Stimulated activated CD8-positive, alpha-beta memory T cell treated with anti-CD3 and anti-CD28 coated beads, Interleukin-7, amount 100 ng/mL, for 24 hours (primary cell): ENCODE measurements around the gene CMKLR1.

ENCODE experiments used
- DNase-seq: peaks from one replicate; pipeline ENCODE4 v3.0.0-alpha.2; 2020; ENCODE audit warnings: low read depth

CMKLR1 gene

DNA sequence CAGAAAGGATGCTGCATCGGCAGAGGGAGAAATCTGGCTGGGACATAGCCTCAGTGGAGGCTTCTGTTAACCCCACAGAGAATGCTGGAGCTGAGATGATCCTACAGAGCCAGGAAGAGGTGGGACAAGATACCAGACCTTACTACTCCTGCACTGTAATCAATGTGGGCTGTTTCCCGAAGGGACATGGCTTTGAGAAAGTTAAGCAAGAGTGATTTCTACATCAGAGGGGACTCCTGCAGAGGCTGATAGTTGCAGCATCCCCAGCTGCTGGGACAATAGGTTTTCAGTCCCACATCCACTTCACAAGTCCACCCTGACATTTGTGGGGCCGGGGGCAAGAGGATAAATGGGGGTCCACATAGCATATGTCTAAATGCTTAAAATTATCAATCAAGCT lies 22.5 kb upstream of the CMKLR1 start:
- no peak for DNase-seq

DNA sequence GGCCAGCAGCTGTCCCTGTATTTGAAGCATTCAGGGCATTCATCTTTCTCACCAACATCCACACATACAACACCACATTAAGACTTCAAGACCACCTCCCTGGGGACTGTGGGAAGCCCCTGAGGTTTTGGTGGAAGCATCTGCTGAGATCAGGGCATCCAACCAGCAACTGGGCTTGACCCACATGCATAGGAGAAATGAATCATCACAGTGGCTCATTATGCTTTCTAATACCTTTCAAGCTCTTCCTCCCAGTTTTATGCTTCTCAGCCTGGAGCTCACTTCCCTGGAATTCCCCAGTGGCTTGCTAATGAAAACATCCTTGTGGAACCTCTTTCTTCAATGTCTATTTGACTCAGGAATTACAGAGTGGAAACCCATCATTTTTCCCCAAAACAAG lies 21.4 kb upstream of the CMKLR1 start:
- no peak for DNase-seq

DNA sequence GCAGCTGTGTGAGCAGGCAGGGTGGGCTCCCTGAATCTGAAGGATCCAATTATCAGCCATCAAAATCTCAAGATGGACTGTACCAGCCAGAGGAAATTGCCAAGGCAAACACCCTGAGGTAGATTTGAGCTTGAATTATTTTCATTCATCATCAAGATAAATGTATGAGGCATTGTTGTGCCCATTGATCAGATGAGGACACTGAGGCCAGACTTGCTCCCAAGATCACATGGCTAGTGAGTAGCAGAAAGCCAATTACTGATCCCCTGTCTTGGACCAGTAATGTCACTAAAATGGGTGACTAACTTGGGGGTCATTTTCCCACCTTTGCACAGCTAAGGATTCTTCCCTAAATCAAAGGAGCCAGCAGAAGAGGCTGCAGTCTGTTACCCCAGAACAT lies 20.9 kb upstream of the CMKLR1 start:
- no peak for DNase-seq

DNA sequence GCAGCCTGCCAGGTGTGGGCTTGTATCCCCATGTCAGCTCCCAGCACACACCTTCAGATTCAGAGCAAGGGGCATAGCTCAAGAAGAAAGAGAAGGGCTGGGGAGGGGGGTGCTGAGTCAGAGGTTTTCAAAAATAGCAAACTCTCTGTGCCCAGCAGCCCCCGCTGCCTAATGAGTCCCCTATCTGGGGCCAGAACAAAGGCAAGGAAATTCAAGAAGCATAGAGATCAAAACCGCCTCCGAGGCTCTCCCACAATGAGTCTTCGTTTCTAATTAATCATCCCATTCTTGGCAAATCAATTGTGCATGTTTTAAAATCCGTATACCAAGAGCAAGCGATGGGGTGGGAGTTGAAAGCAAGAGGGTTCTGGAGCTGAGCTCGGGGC lies 19.5 kb upstream of the CMKLR1 start:
- no peak for DNase-seq

DNA sequence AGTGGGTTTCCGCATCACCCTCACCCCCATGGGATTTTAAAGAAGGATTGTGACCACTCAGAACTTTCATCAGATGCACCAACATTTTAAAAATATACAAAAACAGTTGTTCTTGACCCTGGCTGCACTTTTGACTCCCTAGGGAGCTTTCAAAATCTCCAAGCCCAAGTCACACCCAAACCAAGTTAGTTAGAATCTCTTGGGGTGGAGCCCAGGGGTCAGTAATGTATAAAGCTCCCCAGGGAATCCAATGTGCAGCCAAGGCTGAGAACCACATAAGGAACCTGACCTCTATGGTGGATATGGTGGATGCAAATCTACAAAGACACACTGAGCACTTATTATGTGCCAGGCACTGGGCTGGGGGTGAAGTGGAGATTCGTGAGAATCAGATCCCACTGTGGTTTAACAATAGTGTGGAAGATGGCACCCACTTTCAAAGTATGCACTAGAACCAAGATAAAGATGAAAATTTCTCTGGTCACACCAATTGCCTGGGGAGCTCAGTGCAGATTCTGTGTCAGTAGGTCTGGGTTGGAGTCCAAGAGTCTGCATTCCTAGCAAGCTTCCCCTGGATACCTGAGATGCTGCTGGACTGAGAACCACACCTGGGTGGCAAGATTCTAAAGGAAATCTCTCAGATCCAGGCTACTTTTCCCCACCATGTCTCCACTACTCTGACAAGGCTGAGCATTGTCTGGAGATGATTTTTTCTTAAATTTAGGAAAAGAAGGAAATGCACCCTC lies 18.9 kb upstream of the CMKLR1 start:
- no peak for DNase-seq

DNA sequence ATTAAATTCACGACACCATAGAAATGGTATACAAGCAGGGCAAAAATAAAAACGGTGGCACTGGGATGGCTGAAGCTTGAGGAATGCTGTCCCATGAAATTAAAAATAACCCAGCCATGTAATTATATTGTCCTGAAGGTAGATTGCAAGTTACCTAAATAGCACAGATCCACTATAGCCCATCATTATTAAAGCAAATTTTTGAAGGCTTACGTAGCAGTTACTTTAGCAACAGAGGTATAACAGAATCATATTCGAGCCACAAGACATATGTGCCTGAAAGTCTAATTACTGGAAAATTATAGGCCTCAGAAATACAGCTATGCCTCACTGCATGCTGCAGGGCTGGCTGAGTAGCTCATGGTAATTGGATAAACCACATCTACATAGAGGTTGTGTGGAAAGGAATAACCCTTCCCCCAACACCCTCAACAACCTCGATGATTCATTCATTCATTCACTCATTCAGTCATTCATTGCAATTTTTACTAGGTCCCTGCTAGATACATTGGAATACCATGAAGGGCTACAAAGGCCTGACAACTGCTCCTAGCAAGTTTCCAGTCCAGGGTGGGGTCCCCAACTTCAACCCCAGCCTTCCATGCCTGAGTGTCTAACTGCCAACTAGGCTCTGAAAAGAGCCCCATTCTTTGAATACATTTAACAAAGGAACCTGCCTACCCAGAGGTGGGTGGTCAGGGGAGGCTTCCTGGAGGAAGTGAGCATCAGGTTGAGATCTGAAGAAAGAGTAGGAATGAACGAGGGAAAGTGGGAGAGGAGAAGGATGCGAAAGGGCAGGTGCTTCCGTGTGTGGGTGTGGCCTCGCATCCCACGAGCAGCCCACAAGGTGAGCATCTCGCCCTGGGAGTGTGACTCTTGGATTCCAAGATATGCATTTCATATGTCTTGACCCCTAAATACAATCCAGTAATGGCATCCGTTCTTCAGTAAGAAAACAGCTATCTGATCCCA lies 18.0 kb upstream of the CMKLR1 start:
- DNase-seq = no peak

DNA sequence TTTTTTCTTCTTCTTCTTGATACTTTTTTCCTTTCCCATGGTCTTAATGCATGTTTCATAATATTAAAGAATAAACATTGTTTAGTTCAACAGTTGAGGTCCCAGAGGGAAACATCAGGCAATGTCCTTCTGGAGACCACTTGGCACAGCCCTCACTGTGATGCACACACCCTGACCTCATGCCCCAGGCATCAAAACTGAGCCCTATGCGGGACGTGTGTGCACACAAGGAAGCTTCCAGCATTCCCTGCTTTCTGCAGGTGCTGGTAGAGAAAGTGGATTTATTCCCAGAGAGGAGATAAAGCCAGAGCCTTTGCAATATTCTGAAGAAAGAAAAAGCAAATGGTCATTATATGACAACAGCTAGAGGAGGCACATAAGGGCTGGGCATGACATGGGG lies 16.0 kb upstream of the CMKLR1 start:
- no peak for DNase-seq

DNA sequence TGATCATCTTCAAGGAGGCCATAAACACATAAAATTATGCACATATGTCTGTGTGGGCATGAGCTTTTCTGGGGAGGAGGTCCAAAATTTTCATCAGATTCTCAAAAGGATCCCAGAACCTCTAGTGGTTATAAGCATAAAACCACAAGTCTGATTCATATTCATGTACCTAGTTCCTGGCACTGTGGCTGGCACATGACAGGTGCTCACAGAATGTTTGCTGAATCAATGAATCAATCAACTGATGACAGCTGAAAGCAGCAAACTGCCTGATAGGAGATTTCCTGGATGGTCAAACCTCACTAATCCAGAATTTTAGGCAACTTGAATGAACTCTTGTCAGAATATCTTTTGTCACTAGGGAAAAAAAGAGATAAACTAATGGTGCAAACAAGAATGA lies 13.5 kb upstream of the CMKLR1 start:
- no peak for DNase-seq

DNA sequence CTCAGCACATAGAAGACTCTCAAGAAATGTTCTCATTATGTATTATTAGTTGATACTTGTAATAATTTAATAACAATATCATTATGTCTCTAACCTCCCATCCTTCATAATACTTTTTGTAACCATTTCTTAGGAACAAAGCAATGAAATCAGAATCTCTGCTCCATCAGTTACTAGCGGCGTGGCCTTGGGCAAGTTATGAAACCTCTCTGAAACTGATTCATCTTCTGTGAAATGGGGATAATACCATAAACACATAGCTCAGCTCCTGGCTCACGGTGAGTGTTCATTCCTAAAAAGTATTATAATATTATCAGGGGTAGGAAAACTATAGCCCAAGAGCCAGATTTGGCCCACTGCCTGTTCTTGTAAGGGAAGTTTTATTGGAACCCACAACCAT lies 11.4 kb upstream of the CMKLR1 start:
- no peak for DNase-seq

DNA sequence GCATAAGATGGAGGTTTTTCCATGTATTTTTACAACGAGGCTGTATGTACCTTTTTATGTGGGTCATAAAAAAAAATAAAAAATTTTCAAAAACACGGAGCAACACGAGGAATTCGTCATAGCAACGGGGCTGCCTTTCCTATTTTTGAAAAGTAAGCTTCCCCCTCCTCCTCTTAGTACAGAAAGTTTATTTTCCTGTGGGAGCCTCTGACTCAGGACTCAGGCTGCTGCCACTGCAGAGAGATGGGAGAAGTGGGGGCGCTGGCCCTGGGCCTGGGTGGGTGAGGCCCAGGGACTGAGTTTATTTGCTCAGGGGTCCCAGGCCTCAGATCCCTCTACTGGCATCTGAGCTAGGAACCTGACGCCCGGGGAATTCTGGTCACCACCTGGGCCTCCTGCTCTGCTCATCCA lies 10.2 kb upstream of the CMKLR1 start:
- DNase-seq = no peak

DNA sequence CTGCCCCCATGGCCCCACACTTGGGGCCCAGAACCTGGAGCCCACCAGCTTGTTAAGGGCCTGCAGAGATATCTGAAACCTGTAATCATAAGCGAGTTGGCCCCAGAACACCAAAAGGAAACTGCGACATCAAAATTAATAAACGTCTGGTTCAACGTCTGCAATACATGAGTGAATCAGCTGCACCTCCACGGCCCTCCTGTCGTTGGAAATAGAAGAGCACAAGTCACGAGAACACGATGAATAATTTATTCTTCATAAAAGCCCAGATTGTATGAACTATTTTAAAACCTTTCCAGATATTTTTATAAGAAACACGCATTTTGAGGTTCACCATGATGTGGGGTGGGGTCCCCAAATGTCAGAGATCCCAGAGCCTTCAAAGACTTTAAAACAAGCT lies 9.7 kb upstream of the CMKLR1 start:
- no peak for DNase-seq

DNA sequence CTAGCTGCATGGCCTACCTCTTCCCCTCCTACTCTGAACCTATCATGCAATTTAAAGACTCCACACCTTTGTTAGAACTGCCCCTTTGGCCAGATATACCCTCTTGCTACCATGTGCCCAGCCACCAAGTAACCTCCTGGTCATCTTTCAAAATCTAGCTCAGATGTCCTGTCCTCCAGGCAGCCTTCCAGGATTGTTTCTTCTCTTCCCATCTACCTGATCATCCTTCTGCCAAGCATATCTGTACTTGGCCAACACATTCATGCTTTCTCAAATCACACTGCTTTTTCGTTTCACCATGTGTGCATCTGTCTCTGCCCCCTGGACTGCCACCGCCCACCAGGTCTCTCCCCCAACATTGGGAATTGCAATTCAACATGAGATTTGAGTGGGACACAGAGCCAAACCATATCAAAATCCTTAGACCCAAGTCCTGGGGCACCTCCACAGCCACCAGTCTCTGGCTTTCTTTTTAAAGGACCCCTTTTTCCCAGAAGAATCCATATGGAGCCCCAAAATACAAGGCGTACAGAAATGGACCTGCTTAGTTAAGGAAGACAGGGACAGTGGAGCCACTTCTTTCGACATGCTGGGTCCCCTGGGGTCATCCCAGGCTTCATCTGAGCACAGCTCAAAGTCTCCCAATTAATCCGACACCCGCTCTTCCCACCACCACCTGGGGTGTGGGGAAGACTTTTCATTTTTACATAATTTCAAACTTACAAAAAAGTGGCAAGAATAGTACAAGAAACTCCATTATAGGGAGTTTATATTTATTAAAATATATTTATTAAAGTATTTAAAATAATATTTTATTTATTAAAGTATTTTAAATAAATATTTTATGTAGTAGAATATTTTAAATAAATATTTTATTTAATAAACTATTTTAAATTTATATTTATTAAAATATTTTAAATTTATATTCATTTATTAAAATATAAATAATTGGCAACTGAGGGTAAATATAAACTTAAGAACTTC lies 7.9 kb upstream of the CMKLR1 start:
- DNase-seq = no peak

DNA sequence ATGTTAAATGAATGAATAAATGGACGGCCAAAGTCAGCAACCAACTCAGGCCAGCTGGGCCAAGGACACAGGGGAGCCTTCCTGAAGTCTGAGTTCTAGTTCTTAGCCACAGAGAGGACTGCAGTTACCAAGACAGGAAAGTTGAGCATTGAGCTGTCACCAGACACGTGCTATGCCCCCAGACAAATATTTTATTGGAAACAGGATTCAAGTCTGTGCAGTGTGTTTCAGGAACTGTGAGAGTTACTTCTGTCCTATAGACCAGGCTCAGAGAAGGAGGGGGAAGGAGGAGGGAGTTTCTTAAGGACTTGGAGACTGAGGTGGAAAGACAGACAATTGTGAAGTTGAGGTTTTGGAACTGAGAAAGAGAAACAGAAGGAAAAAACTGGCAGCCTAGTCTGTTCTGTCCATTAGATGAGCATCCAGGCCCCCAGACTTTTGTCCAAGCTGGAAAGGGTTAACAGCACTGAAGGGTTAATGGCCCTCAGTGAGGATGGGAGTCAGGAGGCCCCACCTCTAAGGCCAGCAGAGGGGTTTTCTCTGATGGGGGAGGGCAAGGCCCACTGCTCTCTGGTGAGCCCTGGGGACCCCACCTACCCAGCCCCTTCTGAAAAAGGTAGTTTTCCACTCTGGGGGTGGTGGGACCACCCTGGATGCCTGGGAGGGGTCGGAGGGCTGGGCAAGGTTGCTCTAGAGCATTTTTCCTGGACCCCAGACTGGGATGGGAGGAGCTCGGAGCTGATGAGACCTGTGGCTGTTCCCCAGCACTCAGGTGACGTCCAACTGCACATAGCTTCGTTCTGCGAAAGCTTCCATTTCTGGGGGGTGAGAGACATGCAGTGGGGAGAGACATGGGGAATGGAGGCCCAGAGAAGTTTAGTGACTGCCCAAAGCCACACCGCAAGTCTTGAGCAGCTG lies 6.9 kb upstream of the CMKLR1 start:
- no peak for DNase-seq

DNA sequence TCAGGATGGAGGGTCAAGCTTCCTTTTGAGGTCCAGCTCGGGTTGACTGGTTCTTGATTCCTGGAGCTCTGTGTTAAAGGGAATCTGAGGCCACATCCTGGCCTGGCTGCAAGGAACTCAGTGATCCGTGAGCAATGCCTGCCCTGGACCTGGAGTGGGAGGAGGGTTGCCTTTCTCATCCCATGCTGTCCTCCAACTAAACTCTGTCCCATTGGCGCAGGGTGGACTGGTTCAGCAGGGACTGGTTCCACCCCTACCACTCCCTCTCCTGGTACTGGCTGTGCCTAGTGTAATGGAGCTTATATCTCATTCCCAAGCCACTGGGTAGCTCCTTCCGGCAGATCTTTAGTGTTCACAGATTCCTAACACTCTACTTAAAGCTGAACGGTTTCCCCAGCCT lies 3.9 kb upstream of the CMKLR1 start:
- DNase-seq = no peak

DNA sequence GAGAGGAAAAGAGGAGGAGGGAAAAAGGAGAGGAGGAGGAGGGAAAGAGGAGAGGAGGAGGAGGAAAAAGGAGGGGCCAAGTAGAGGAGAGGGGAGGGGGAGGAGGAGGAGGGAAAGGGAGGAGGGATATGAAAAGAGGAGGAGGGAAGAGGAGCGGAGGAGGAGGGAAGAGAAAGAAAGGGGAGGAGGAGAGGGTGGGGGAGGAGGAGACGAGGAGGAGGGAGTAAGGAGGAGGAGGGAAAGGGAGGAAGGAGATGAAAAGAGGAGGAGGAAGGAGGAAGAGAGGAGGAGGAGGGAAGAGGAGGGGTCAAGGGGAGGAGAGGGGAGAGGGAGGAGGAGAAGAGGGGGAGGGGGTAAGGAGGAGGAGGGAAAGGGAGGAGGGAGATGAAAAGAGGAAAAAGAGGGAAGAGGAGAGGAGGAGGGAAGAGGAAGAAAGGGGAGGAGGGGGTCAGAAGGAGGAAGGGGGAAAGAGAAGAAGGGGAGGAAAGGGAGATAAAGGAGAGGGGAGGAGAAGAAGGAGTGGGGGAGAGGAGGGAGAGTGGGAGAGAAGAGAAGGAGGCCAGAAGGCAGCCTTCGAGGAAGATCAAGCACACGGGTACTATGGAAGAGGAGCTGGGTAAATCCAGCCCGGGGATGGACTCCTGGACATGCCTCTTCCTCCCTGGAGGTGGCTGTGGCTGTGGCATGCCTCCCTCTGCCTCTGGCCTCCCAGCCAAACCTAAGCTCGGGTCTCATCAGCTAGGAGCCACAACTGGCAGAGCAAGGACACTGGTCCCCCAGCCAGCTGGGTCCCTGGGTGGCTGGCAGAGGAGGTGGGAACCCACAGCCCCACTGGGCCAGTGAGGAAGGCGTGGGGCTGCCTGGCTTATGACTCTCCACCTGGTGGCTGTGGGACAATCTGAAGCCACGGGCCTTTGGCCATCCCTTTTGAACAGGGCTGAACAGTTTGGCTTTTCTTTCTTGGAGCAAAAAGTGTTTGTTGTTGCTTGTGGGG lies 3.0 kb upstream of the CMKLR1 start:
- no peak for DNase-seq

DNA sequence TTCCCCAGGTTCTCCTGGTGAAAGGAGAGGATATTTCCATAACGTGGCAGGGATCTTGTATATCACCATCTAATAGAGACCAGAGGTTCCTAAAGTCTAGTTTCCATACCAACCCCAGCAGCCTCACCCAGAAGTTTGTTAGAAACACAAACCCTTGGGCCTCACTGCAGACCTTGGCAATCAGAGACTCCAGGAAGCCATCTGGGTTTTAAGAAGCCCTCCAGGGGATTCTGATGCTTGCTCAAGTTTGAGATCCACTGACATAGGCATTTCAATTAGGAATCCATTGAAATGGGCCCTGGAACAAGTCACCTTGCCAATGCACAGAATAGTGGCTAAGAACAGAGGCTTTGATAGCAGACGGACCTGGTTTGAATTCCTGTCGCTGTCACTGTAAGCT lies 2.2 kb upstream of the CMKLR1 start:
- no peak for DNase-seq

DNA sequence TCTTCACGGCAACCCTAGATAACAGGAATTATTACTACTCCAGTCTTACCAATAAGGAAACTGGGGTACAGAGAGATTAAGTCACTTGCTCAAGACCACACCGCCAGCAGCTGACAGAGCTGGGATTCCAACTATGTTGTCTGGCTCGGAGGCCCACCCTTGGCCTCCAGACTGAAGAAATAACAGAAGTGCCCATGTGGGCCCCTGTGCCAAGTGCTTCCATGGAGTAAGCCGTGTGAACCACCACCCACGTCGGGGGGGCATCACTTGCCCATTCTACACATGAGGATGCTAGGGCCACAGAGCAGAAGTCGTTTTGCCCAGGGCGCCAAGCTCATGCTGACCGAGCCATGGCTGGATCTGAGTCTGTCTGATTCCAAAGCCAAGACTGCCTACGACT lies 926 bp upstream of the CMKLR1 start:
- no peak for DNase-seq

DNA sequence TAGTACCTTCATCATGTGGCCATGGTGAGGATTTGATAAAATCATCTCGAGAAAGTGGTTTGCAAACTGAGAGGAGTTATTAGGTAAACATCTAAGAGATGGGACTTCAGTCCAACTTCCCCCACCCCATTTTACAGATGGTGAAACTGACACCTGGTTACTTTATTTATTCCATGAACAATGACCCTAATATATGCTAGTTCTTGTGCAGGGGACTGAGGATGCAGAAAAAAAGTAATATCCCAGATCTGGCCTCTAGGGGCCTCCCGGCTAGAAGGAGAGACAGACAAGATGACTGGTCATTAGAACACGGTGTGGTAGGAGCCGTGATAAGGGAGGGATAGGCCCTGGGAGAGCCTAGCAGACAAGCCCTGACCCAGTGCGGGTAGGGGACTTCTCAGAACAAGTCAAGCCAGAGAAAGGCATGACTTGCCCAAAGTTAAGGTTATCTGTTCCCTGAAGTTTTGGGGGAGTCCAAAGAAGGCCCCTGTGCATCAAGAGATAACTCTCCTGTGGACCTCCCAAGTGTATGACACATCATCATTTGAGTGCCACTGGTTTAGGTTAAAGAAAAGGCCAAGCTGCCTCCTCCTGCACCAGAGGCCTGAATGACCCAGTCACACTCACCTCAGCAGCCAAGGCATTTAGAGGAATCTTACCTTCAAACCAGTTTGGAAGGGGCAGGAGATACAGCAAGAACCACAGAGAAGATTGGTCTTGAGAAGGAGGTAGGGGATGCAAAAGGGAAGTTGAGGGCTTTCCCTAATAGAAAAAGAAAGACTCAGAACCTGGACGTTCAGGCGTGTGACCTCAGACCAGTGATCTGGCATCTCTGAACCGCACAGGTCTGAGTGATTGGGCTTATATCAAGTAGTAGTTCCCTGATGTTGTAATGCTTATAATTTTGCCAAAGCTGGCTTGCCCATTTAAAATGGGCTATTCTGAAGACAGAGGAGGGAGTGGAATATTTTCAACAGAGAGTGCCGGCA lies 1.6 kb downstream of the CMKLR1 start:
- no peak for DNase-seq
